Pancreas (tissue), 10 donors: ENCODE results near the gene AMMECR1. TPM values are rescaled to one million over a fixed set of nuclear protein-coding genes. Genes with fewer than 3 reads are reported as not detected.

Experiments
- ATAC-seq, 4 donors: fragments of 200-7000 bp; cut with Tn5 transposase; one replicate each; pipeline versions ENCODE4 v1.8.0 to v1.9.1; 2020; ENCODE audit warnings: mild to moderate bottlenecking in 4 of 4, moderate library complexity in 4 of 4
- DNase-seq, 6 donors: peaks; one replicate each; pipeline ENCODE4 v3.0.0-alpha.2; 2020
- FAIRE-seq: peaks from 2 replicates; lab custom pipeline; 2012; peaks lifted over from hg19 to GRCh38; lab: Jason Lieb, UNC
- H3K27ac ChIP-seq, 4 donors: fragments of 200-600 bp; sonication (generic); 1 replicate in 3 of 4; 2 replicates in 1 of 4; pipeline versions ENCODE4 v1.5.0 to v1.8.0; 2020
- H3K27me3 ChIP-seq, 4 donors: fragments of 200-600 bp; one replicate each; pipeline ENCODE4 v1.8.0; 2021
- H3K36me3 ChIP-seq, 3 donors: fragments of 200-600 bp; sonication (generic) in 1 of 3; one replicate each; pipeline versions ENCODE4 v1.5.0 to v1.8.0; 2020 to 2021
- H3K4me1 ChIP-seq, 3 donors: fragments of 200-600 bp; one replicate each; pipeline ENCODE4 v1.8.0; 2021
- H3K4me3 ChIP-seq, 4 donors: fragments of 200-600 bp; sonication (generic) in 2 of 4; one replicate each; pipeline versions ENCODE4 v1.5.0 to v1.8.0; 2020 to 2021
- H3K9me3 ChIP-seq, 4 donors: fragments of 200-600 bp; one replicate each; pipeline ENCODE4 v1.8.0; 2021
- CTCF ChIP-seq, 4 donors: fragments of 200-600 bp; sonication (generic) in 3 of 4; IDR thresholded peaks; one replicate each; pipeline versions ENCODE4 v1.5.0 to v1.8.0; 2021; ENCODE audit warnings: antibody characterized with exemption in 4 of 4
- WGBS, 2 donors: extraction: QIAGEN DNeasy Blood & Tissue Kit; methylation state at CpG; one replicate each; pipeline ENCODE4 v1.1.7; 2013; 5-methylcytosine and 5-hydroxymethylcytosine counted together
- intact Hi-C, 3 donors: fragments of 100-400 bp; cut with DNase I; formaldehyde crosslinking; loops; one replicate each; pipeline versions ENCODE4 v1.11.1 to v1.14.2; 2022
- polyA plus RNA-seq, 2 donors: library from polyadenylated mRNA; stranded (reverse); fragments of 200-250 nt; gene quantifications; one replicate each; pipeline ENCODE4 v1.2.3, GENCODE V29; 2013
- total RNA-seq, 6 donors: library from RNA; stranded (reverse); fragmentation: NEBNext Ultra II Directional in 4 of 6; extraction: Animal tissue kit (Norgen Biotek cat#: 25700) in 4 of 6; gene quantifications; one replicate each; pipeline versions ENCODE4 v1.2.1 to v1.2.4, GENCODE V29; 2021 to 2023
- donor health status: healthy with polysubstance abuse.
- donor health status: DM: no; HTN: no; CAD: no; lungs with moderate emphysema.
- donor health status: DM: no; HTN: no; CAD: no.
- donor health status: control.
- donor health status: control.
- donor health status: Bipolar disorder and iron deficiency.
- donor health status: DM: yes; HTN: yes; CAD: no.
- donor health status: DM: no; HTN: no; CAD: no.
- donor health status: DM: no; HTN: no; CAD: no.
- donor health status: DM: yes; HTN: yes; CAD: no.

Gene AMMECR1
- total and polyA plus RNA-seq, 8 donors: 1.4 to 4.1 (median 1.9) TPM

- Histone ChIP-seq H3K27ac (no peak overlapping the region), H3K9me3 (no peaks in the 10 kb centered on the region), H3K27me3 (no peaks in the 10 kb centered on the region), H3K4me1 (peaks cover 0 to 7% (median 0%) of the 10 kb centered on the region in 3 donors), H3K4me3 (no peak overlapping the region), H3K36me3 (no peaks in the 10 kb centered on the region)
- no peak for TF ChIP-seq CTCF (IDR thresholded peaks at IDR 0.05)
- ATAC-seq: no peak
- DNase-seq: no peak
- intact Hi-C loops: no loop called here
- FAIRE-seq: no peak
- WGBS, 2 donors: 84 to 94% methylated on average over 1 of the region's 1 CpG
These were observed 104.7 kb downstream of the AMMECR1 start for GRCh38 chrX:110213183-110213582.

GRCh38 chrX:110212299-110212698 is 105.6 kb downstream of the AMMECR1 start:
- DNase-seq: no peak
- Histone ChIP-seq H3K27ac (no peak overlapping the region), H3K36me3 (no peaks in the 10 kb centered on the region), H3K27me3 (no peaks in the 10 kb centered on the region), H3K9me3 (no peaks in the 10 kb centered on the region), H3K4me1 (peaks cover 0 to 7% (median 0%) of the 10 kb centered on the region in 3 donors), H3K4me3 (no peak overlapping the region)
- no peak for FAIRE-seq
- no peak for ATAC-seq
- intact Hi-C loops: no loop called here
- 65 to 90% methylated on average over 3 of the region's 3 CpGs for WGBS, 2 donors
- no peak for TF ChIP-seq CTCF (IDR thresholded peaks at IDR 0.05)

- no peak for TF ChIP-seq CTCF (IDR thresholded peaks at IDR 0.05)
- Histone ChIP-seq H3K36me3 (no peaks in the 10 kb centered on the region), H3K4me1 (no peaks in the 10 kb centered on the region), H3K27me3 (no peaks in the 10 kb centered on the region), H3K27ac (no peak overlapping the region), H3K4me3 (no peak overlapping the region), H3K9me3 (no peaks in the 10 kb centered on the region)
- WGBS, 2 donors: 69 to 100% methylated on average over 1 of the region's 1 CpG
- DNase-seq (no peak), ATAC-seq (no peak), FAIRE-seq (no peak)
- intact Hi-C loops: no loop called here
These were observed 106.5 kb downstream of the AMMECR1 start for GRCh38 chrX:110211340-110211739.

- FAIRE-seq: no peak
- ATAC-seq: no peak
- WGBS, 2 donors: 41 to 63% methylated on average over 5 of the region's 5 CpGs
- Histone ChIP-seq H3K4me3 (no peak overlapping the region), H3K27ac (no peak overlapping the region), H3K36me3 (no peaks in the 10 kb centered on the region), H3K27me3 (no peaks in the 10 kb centered on the region), H3K4me1 (no peaks in the 10 kb centered on the region), H3K9me3 (no peaks in the 10 kb centered on the region)
- TF ChIP-seq CTCF (IDR thresholded peaks at IDR 0.05): no peak
- intact Hi-C loops: no loop called here
- DNase-seq: no peak
These were observed 107.3 kb downstream of the AMMECR1 start for GRCh38 chrX:110210417-110211139.

GRCh38 chrX:110208092-110208491 is 109.8 kb downstream of the AMMECR1 start:
- DNase-seq (no peak), FAIRE-seq (peak; percentile 60), ATAC-seq (no peak)
- intact Hi-C loops: no loop called here
- H3K4me1 ChIP-seq: no peaks in the 10 kb centered on the region
- no peaks in the 10 kb centered on the region for H3K27me3 ChIP-seq
- no peak for TF ChIP-seq CTCF (IDR thresholded peaks at IDR 0.05)
- H3K9me3 ChIP-seq: no peaks in the 10 kb centered on the region
- H3K4me3 ChIP-seq: no peak overlapping the region
- H3K36me3 ChIP-seq: no peaks in the 10 kb centered on the region
- no peak overlapping the region for H3K27ac ChIP-seq
- WGBS, 2 donors: 70 to 94% methylated on average over 2 of the region's 2 CpGs
